ENCODE data around the gene KIF20B. TPM values are rescaled to one million over a fixed set of nuclear protein-coding genes. Genes with fewer than 3 reads are reported as not detected.

The KIF20B gene
- total RNA-seq, 1 experiment from 2014 or later, result 59.1 TPM

- H3K79me2 ChIP-seq (ENCODE audit: insufficient read depth, low read length), result peaks cover 39% of the 10 kb centered on the region; the same call in 1 of the 2 replicates
- no peak overlapping the region for H2AK5ac ChIP-seq (ENCODE audit: insufficient read length, low read length)
- whole genome bisulfite sequencing (ENCODE audit: extremely low coverage, insufficient read length, low lambda C conversion rate), result no CpG with 5 or more reads among the region's 3 CpGs
- Mint-ChIP-seq H3K27ac (peak overlapping the region in 1 of 3 experiments; percentile 68; a peak in 1 of 7 replicates), H3K4me1 (peaks cover 27 to 37% of the 10 kb centered on the region in 2 experiments), H3K27me3 (ENCODE audit: low read depth) (no peaks in the 10 kb centered on the region), H3K36me3 (ENCODE audit: insufficient read depth in 1 of 3, low read depth in 3 of 3) (peaks cover 3 to 19% (median 8%) of the 10 kb centered on the region in 3 experiments; a peak in 5 of 7 replicates), H3K4me3 (no peak overlapping the region), H3K9me3 (no peaks in the 10 kb centered on the region)
- no peak overlapping the region for H3K4me2 ChIP-seq (ENCODE audit: insufficient read depth, insufficient read length, low read length)
- H3K23ac ChIP-seq (ENCODE audit: insufficient read length, low read depth, low read length), result no peak overlapping the region
- no peak overlapping the region for H3K56ac ChIP-seq (ENCODE audit: insufficient read length, low read depth, low read length)
- no peak overlapping the region for H2BK5ac ChIP-seq (ENCODE audit: insufficient read length, low read length)
- H4K5ac ChIP-seq (ENCODE audit: insufficient read length, low read depth, low read length), result no peak overlapping the region
- H3T11ph ChIP-seq (ENCODE audit: low read length), result no peak overlapping the region
- no peak overlapping the region for H2AFZ ChIP-seq (ENCODE audit: low read length)
- no peak overlapping the region for H4K8ac ChIP-seq (replicated peaks; ENCODE audit: insufficient read length, low read depth, low read length)
- no peak overlapping the region for H3K27ac ChIP-seq (ENCODE audit: insufficient read length, low read depth, low read length)
- H3K4ac ChIP-seq (ENCODE audit: low read depth, low read length), result no peak overlapping the region
- no peaks in the 10 kb centered on the region for H3K9me3 ChIP-seq (ENCODE audit: control insufficient read depth, low read depth, low read length)
- no peak overlapping the region for H3K18ac ChIP-seq (ENCODE audit: insufficient read length, low read depth, low read length)
- DNase-seq, result no peak
- no peak overlapping the region for H3K9ac ChIP-seq (ENCODE audit: extremely low read depth, insufficient read length, low read length)
- H2BK120ac ChIP-seq (ENCODE audit: low read depth, low read length, poor library complexity, severe bottlenecking), result no peak overlapping the region
- no peak overlapping the region for H3K14ac ChIP-seq (ENCODE audit: insufficient read depth, low read length)
- no peak overlapping the region for H4K91ac ChIP-seq (ENCODE audit: insufficient read length, low read depth, low read length)
- no peak overlapping the region for H2BK15ac ChIP-seq (ENCODE audit: low read depth, low read length)
- H2BK12ac ChIP-seq (ENCODE audit: insufficient read length, low read depth, low read length), result no peak overlapping the region
- H3K23me2 ChIP-seq (ENCODE audit: insufficient read length, low read depth, low read length, poor library complexity, severe bottlenecking), result no peaks in the 10 kb centered on the region
- H2BK20ac ChIP-seq (ENCODE audit: low read depth, low read length, poor library complexity, severe bottlenecking), result no peak overlapping the region
- no peaks in the 10 kb centered on the region; the same call in 1 of the 2 replicates for H3K4me1 ChIP-seq (ENCODE audit: insufficient read depth, low read length)
- H3K79me1 ChIP-seq (ENCODE audit: insufficient read depth, low read depth, low read length, poor library complexity, severe bottlenecking), result peaks cover 4% of the 10 kb centered on the region
- TF ChIP-seq, protein P1, sequence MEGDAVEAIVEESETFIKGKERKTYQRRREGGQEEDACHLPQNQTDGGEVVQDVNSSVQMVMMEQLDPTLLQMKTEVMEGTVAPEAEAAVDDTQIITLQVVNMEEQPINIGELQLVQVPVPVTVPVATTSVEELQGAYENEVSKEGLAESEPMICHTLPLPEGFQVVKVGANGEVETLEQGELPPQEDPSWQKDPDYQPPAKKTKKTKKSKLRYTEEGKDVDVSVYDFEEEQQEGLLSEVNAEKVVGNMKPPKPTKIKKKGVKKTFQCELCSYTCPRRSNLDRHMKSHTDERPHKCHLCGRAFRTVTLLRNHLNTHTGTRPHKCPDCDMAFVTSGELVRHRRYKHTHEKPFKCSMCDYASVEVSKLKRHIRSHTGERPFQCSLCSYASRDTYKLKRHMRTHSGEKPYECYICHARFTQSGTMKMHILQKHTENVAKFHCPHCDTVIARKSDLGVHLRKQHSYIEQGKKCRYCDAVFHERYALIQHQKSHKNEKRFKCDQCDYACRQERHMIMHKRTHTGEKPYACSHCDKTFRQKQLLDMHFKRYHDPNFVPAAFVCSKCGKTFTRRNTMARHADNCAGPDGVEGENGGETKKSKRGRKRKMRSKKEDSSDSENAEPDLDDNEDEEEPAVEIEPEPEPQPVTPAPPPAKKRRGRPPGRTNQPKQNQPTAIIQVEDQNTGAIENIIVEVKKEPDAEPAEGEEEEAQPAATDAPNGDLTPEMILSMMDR (conservative IDR thresholded peaks at IDR 0.05), result no peak
- no peaks in the 10 kb centered on the region for H3K27me3 ChIP-seq (ENCODE audit: insufficient read depth, low read length)
- no peaks in the 10 kb centered on the region for H4K20me1 ChIP-seq (ENCODE audit: control insufficient read depth, insufficient read depth, insufficient read length)
Observed at GRCh38 chr10:89705466-89705865, 4.1 kb downstream of the KIF20B start.
